PC-9 (cell line): ENCODE results near the gene TXNDC5.

Experiments used
- EZH2 ChIP-seq: fragments of 200-600 bp; sonication (generic); IDR thresholded peaks from 2 replicates; pipeline ENCODE4 v1.8.0; 2017; ENCODE audit warnings: antibody characterized with exemption, low read depth
- TF ChIP-seq, protein P1 (sequence below): fragments of 200-600 bp; sonication (generic); conservative IDR thresholded peaks from 2 replicates; pipeline ENCODE4 v1.6.1; 2017; ENCODE audit warnings: mixed run types, antibody characterized with exemption, mild to moderate bottlenecking, moderate library complexity

DNA sequence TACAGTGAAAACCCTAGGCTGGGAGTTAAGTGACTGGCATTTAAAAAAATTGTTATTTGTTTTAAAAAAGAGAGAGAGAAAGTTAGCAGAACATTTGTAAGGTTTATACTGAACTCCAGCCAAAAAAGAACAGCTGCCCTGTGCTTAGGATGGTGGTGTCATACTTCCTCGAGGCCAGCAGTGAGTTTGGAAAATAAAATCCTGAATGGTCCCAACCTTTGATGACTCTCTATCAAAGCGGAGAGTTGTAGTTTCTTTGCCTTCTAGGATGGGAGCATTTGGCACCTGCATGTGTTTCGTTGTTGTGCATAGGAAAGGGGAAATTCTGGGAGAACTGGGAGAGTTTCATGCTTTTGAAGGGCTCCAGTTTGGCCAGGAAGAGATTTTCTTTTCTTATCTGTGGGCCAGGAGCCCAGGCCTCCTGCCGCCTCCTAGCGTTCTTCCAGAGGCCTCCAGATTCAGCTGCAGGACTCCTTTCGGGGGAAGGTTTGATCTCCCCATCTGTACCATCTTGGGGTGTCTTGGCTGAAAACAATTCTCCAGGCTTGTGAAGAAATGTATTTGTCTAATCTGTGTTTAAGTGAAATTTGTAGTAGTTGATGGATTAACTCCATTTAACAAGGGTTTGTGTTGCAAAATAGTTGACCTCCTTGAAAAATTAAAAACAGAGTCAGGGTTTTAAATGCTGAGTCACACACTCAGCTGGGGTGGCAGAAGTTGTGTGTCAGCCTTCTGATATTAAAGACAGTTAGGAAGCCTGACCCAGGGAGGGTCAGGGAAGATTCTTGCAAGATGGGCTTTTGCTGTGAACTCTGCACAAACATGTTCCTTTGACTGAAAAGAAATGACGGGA, 63.4 kb downstream of the TXNDC5 start:
- TF ChIP-seq, protein P1, sequence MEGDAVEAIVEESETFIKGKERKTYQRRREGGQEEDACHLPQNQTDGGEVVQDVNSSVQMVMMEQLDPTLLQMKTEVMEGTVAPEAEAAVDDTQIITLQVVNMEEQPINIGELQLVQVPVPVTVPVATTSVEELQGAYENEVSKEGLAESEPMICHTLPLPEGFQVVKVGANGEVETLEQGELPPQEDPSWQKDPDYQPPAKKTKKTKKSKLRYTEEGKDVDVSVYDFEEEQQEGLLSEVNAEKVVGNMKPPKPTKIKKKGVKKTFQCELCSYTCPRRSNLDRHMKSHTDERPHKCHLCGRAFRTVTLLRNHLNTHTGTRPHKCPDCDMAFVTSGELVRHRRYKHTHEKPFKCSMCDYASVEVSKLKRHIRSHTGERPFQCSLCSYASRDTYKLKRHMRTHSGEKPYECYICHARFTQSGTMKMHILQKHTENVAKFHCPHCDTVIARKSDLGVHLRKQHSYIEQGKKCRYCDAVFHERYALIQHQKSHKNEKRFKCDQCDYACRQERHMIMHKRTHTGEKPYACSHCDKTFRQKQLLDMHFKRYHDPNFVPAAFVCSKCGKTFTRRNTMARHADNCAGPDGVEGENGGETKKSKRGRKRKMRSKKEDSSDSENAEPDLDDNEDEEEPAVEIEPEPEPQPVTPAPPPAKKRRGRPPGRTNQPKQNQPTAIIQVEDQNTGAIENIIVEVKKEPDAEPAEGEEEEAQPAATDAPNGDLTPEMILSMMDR = no peak
- TF ChIP-seq EZH2 = no peak
